ENCODE results near the gene AKAP9.

- TF ChIP-seq CTCF (IDR thresholded peaks at IDR 0.05) (peak in 2 of 6 experiments; percentile 6 to 8), POLR2A (IDR thresholded peaks at IDR 0.05) (no peak)
Measured at GRCh38 chr7:91945476-91945875, 4.8 kb downstream of the AKAP9 start.

Measured in Peyer's patch (tissue), 4 donors.